BJ (cell line): ENCODE results near the gene MAEL. TPM values are rescaled to one million over a fixed set of nuclear protein-coding genes. Genes with fewer than 3 reads are reported as not detected.

ENCODE experiments used
- CTCF ChIA-PET: fragments of 350-600 bp; formaldehyde crosslinking; extraction: SDS; loops from one replicate; lab custom pipeline; 2021; ENCODE audit warnings: antibody characterized with exemption, inconsistent platforms; lab: Yijun Ruan, JAX
- POLR2A ChIA-PET: fragments of 300-600 bp; sonication (Branson Sonifier 250); formaldehyde crosslinking; extraction: SDS; loops from one replicate; lab custom pipeline; 2021; ENCODE audit warnings: antibody characterized with exemption; lab: Charles Lee
- DNase-seq: peaks from one replicate; pipeline ENCODE4 v3.0.0-alpha.2; 2011; ENCODE audit warnings: low read depth
- H3K27me3 ChIP-seq: 2 replicates; pipeline ENCODE4 v1.6.0; 2011; ENCODE audit warnings: low read length; ENCODE audit not compliant: control insufficient read depth, insufficient read depth
- H3K36me3 ChIP-seq: 2 replicates; pipeline ENCODE4 v1.5.1; 2011; ENCODE audit warnings: low read length; ENCODE audit not compliant: control insufficient read depth, insufficient read depth
- H3K4me3 ChIP-seq: 2 replicates; pipeline ENCODE4 v1.5.1; 2011; ENCODE audit warnings: low read depth, mild to moderate bottlenecking, control low read depth, low read length
- CTCF ChIP-seq: IDR thresholded peaks from 2 replicates; pipeline ENCODE4 v1.5.1; 2011; ENCODE audit warnings: low read depth, mild to moderate bottlenecking, control low read depth, inconsistent platforms, low read length, moderate library complexity; ENCODE audit not compliant: insufficient read depth
- polyA plus RNA-seq: library from polyadenylated mRNA; depleted of rRNA; stranded (reverse); fragments of >200 nt; gene quantifications from 2 replicates; pipeline ENCODE4 v1.2.3, GENCODE V29; 2011

Gene MAEL
- polyA plus RNA-seq, 1 experiment = not detected

- no peak for DNase-seq
- no peak for TF ChIP-seq CTCF
- CTCF ChIA-PET = no interaction called here
- POLR2A ChIA-PET = no interaction called here
- H3K27me3 ChIP-seq = no peaks in the 10 kb centered on the region
- H3K36me3 ChIP-seq = no peaks in the 10 kb centered on the region
- H3K4me3 ChIP-seq = no peak overlapping the region
Observed at GRCh38 chr1:167033646-167034045, 44.6 kb downstream of the MAEL start.

- DNase-seq = no peak
- CTCF ChIA-PET = interaction anchor here (0.6 to 1.3 kb wide), 3 partner anchors 13 to 28 kb away, joined by 3 to 5 read pairs (median 4); no protein-coding TSS in a partner anchor
- TF ChIP-seq CTCF = no peak
- H3K36me3 ChIP-seq = no peaks in the 10 kb centered on the region
- H3K27me3 ChIP-seq = no peaks in the 10 kb centered on the region
- POLR2A ChIA-PET = no interaction called here
- no peak overlapping the region for H3K4me3 ChIP-seq
Observed at GRCh38 chr1:167043752-167044488, 54.8 kb downstream of the MAEL start.

- no peak for DNase-seq
- H3K27me3 ChIP-seq = no peaks in the 10 kb centered on the region
- no peaks in the 10 kb centered on the region for H3K36me3 ChIP-seq
- TF ChIP-seq CTCF = no peak
- H3K4me3 ChIP-seq = no peak overlapping the region
- ChIA-PET POLR2A (no interaction called here), CTCF (interaction anchor here (0.5 to 18.3 kb wide), 2 partner anchors 84 to 141 kb away, joined by 3 to 343 read pairs; no protein-coding TSS in a partner anchor)
Observed at GRCh38 chr1:167051907-167052306, 62.8 kb downstream of the MAEL start.

GRCh38 chr1:167052389-167052788 is 63.3 kb downstream of the MAEL start:
- H3K36me3 ChIP-seq = no peaks in the 10 kb centered on the region
- H3K4me3 ChIP-seq = no peak overlapping the region
- ChIA-PET CTCF (interaction anchor here (0.5 to 18.3 kb wide), 2 partner anchors 84 to 142 kb away, joined by 3 to 343 read pairs; no protein-coding TSS in a partner anchor), POLR2A (no interaction called here)
- H3K27me3 ChIP-seq = no peaks in the 10 kb centered on the region
- DNase-seq = no peak
- peak; percentile 48 for TF ChIP-seq CTCF

GRCh38 chr1:167054531-167054930 is 65.5 kb downstream of the MAEL start:
- TF ChIP-seq CTCF = no peak
- Histone ChIP-seq H3K4me3 (no peak overlapping the region), H3K36me3 (no peaks in the 10 kb centered on the region), H3K27me3 (no peaks in the 10 kb centered on the region)
- ChIA-PET POLR2A (no interaction called here), CTCF (interaction anchor here (0.5 to 18.3 kb wide), 3 partner anchors 27 to 144 kb away, joined by 3 to 343 read pairs (median 5); no protein-coding TSS in a partner anchor)
- no peak for DNase-seq
